ELR (cell line): Measurements from ENCODE around the gene CAMSAP1.
A peak's percentile ranks its signal among the peaks of the same experiment; 100 is the strongest.
"Not testable (repeated sequence)": the region's sequence is repeated elsewhere in the genome, so short reads cannot be mapped to it uniquely, and the experiment has no call there.

Source experiments
- DNase-seq: peaks from one replicate; pipeline ENCODE4 v3.0.0-alpha.2; 2015; ENCODE audit warnings: low read depth

Gene CAMSAP1

GRCh38 chr9:135921749-135922310 is 14.5 kb upstream of the CAMSAP1 start:
- no peak for DNase-seq

GRCh38 chr9:135920973-135921585 is 13.7 kb upstream of the CAMSAP1 start:
- no peak for DNase-seq

- no peak for DNase-seq
Measured at GRCh38 chr9:135920256-135920930, 13.0 kb upstream of the CAMSAP1 start.

GRCh38 chr9:135919318-135919890 is 12.1 kb upstream of the CAMSAP1 start:
- no peak for DNase-seq

GRCh38 chr9:135916227-135916626 is 8.9 kb upstream of the CAMSAP1 start:
- not testable (repeated sequence) for DNase-seq

GRCh38 chr9:135914921-135915320 is 7.6 kb upstream of the CAMSAP1 start:
- DNase-seq, result peak; percentile 64

GRCh38 chr9:135911233-135911632 is 3.9 kb upstream of the CAMSAP1 start:
- not testable (repeated sequence) for DNase-seq

GRCh38 chr9:135910757-135911156 is 3.4 kb upstream of the CAMSAP1 start:
- DNase-seq, result no peak

- no peak for DNase-seq
Measured at GRCh38 chr9:135910216-135910615, 2.9 kb upstream of the CAMSAP1 start.

- no peak for DNase-seq
Measured at GRCh38 chr9:135909371-135909770, 2.0 kb upstream of the CAMSAP1 start.

GRCh38 chr9:135908754-135909204 is 1.4 kb upstream of the CAMSAP1 start:
- peak; percentile 79 for DNase-seq

GRCh38 chr9:135908093-135908753 is 877 bp upstream of the CAMSAP1 start:
- peak; percentile 34 for DNase-seq

- peak; percentile 53 for DNase-seq
Measured at GRCh38 chr9:135907006-135907430, 328 bp downstream of the CAMSAP1 start.

GRCh38 chr9:135906291-135907005 is 898 bp downstream of the CAMSAP1 start:
- DNase-seq, result peak; percentile 58

GRCh38 chr9:135905380-135906258 is 1.7 kb downstream of the CAMSAP1 start:
- DNase-seq, result peak; percentile 61

- DNase-seq, result no peak
Measured at GRCh38 chr9:135903786-135904520, 3.4 kb downstream of the CAMSAP1 start.

- no peak for DNase-seq
Measured at GRCh38 chr9:135903358-135903656, 4.0 kb downstream of the CAMSAP1 start.

- no peak for DNase-seq
Measured at GRCh38 chr9:135902655-135903357, 4.5 kb downstream of the CAMSAP1 start.

GRCh38 chr9:135901826-135902225 is 5.5 kb downstream of the CAMSAP1 start:
- no peak for DNase-seq
